Adipocyte (in vitro differentiated cells): Measurements from ENCODE around the gene IRX2.

Experiments used
- DNase-seq: peaks from one replicate; pipeline ENCODE4 v3.0.0-alpha.2; 2015; ENCODE audit warnings: low read depth
- H3K27me3 ChIP-seq: replicated peaks from 2 replicates; pipeline ENCODE4 v1.7.0; 2013; ENCODE audit warnings: mild to moderate bottlenecking, low read length, moderate library complexity; ENCODE audit not compliant: control insufficient read depth, insufficient read depth
- H3K36me3 ChIP-seq: 2 replicates; pipeline ENCODE4 v1.7.0; 2013; ENCODE audit warnings: low read length, mild to moderate bottlenecking, moderate library complexity; ENCODE audit not compliant: control insufficient read depth, insufficient read depth, severe bottlenecking
- H3K4me1 ChIP-seq: 2 replicates; pipeline ENCODE4 v1.7.0; 2013; ENCODE audit warnings: mild to moderate bottlenecking, low read length, moderate library complexity; ENCODE audit not compliant: control insufficient read depth, insufficient read depth
- H3K4me3 ChIP-seq: 2 replicates; pipeline ENCODE4 v1.7.0; 2013; ENCODE audit warnings: mild to moderate bottlenecking, low read length, moderate library complexity
- H3K9ac ChIP-seq: 2 replicates; pipeline ENCODE4 v1.7.0; 2013; ENCODE audit warnings: mild to moderate bottlenecking, low read length, moderate library complexity
- H3K9me3 ChIP-seq: 2 replicates; pipeline ENCODE4 v1.7.0; 2013; ENCODE audit warnings: mild to moderate bottlenecking, low read length, moderate library complexity; ENCODE audit not compliant: control insufficient read depth

Gene IRX2

DNA sequence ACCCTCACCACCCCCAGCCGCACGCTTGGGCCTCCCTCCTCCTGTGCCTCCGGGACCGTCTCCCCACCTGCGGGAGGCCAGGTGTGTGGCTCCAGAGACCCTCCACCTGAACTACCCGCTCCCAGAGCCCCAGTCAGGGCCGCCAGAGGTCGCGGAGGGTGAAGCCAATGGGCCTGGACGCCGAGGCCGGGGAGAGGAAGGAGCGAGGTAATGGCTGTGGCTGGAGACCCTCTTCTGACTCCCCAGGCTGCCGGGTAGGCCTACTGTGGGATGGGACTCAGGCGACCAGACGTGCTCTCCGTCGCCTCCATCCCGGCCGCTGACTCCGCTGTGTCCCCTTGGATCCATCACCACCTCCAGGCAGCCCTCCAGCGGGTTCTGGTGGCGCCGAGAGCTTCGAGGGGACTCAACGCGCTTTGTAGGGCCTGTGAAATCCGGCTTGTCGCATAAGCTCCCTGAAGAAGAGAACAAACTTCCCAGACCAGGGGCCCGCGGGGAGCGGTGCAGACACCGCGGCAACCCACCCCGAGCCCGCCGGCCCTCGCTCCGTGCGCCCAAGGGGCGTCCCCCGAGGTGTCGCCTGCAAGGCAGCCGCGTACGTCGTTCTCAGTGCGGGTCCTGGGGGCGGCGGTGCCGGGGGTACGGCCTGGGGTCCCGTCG is 12.6 kb downstream of the IRX2 start:
- no peaks in the 10 kb centered on the region for H3K27me3 ChIP-seq

GRCh38 chr5:2738156-2738699 is 13.2 kb downstream of the IRX2 start:
- H3K27me3 ChIP-seq = peaks cover 2% of the 10 kb centered on the region
- no peak for DNase-seq
- no peaks in the 10 kb centered on the region for H3K36me3 ChIP-seq
- H3K4me3 ChIP-seq = no peak overlapping the region
- H3K9ac ChIP-seq = no peak overlapping the region
- H3K4me1 ChIP-seq = peaks cover 8% of the 10 kb centered on the region
- peaks cover 3% of the 10 kb centered on the region for H3K9me3 ChIP-seq

More for the DNA sequence above, 12.6 kb downstream of the IRX2 start:
- Histone ChIP-seq H3K9ac (peak overlapping the region; percentile 77), H3K36me3 (no peaks in the 10 kb centered on the region), H3K4me1 (peaks cover 8% of the 10 kb centered on the region), H3K9me3 (peaks cover 3% of the 10 kb centered on the region), H3K4me3 (peak overlapping the region; percentile 80)
- DNase-seq = no peak

- Histone ChIP-seq H3K4me3 (no peak overlapping the region), H3K27me3 (peaks cover 9% of the 10 kb centered on the region), H3K4me1 (peaks cover 8% of the 10 kb centered on the region), H3K36me3 (no peaks in the 10 kb centered on the region), H3K9me3 (peaks cover 3% of the 10 kb centered on the region), H3K9ac (no peak overlapping the region)
- DNase-seq = no peak
Measured at GRCh38 chr5:2737273-2738155, 14.0 kb downstream of the IRX2 start.

DNA sequence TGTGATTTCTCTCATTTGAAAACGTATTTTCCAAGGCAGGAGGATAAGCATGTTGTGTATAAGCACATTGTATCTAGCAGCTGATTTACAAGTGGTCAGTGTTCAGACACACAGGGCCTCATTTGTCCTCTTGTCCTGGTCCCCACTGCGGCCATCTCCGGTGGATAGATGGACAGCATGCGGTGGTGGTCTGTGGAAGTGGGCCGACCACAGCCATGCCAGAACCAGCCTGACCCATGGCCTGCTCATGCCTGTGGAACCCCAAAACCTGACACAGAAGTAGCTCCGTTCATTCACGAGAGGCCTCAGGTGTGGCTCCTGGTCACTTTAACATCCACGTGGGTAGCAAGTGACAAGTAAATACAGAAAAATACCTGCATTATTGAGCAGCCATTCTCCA is 14.6 kb downstream of the IRX2 start:
- Histone ChIP-seq H3K9ac (no peak overlapping the region), H3K4me3 (no peak overlapping the region), H3K9me3 (peaks cover 3% of the 10 kb centered on the region), H3K4me1 (peaks cover 8% of the 10 kb centered on the region), H3K36me3 (no peaks in the 10 kb centered on the region), H3K27me3 (peaks cover 15% of the 10 kb centered on the region)
- no peak for DNase-seq

- no peak for DNase-seq
- peaks cover 20% of the 10 kb centered on the region for H3K27me3 ChIP-seq
Measured at GRCh38 chr5:2735996-2736395, 15.5 kb downstream of the IRX2 start.

DNA sequence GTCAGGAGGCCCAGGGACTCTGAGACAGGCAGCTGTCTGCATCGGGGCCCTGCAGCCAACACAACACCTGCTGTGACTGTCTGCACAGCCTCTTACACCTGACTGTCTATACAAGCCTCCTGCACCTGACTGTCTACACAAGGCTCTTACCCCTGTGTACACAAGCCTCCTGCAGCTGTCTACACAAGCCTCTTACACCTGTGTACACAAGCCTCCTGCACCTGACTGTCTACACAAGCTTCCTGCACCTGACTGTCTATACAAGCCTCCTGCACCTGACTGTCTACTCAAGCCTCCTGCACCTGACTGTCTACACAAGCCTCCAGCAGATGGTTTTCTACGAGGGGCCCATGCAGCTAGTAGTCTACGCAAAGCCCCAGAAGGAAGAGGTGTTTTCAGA is 18.6 kb downstream of the IRX2 start:
- H3K27me3 ChIP-seq = peaks cover 37% of the 10 kb centered on the region
- H3K4me1 ChIP-seq = no peaks in the 10 kb centered on the region
- peaks cover 3% of the 10 kb centered on the region for H3K9me3 ChIP-seq
- H3K4me3 ChIP-seq = no peak overlapping the region
- no peak for DNase-seq
- H3K36me3 ChIP-seq = no peaks in the 10 kb centered on the region
- H3K9ac ChIP-seq = no peak overlapping the region

More at GRCh38 chr5:2735996-2736395, 15.5 kb downstream of the IRX2 start:
- peaks cover 8% of the 10 kb centered on the region for H3K4me1 ChIP-seq
- no peak overlapping the region for H3K4me3 ChIP-seq
- peaks cover 3% of the 10 kb centered on the region for H3K9me3 ChIP-seq
- no peaks in the 10 kb centered on the region for H3K36me3 ChIP-seq
- no peak overlapping the region for H3K9ac ChIP-seq

DNA sequence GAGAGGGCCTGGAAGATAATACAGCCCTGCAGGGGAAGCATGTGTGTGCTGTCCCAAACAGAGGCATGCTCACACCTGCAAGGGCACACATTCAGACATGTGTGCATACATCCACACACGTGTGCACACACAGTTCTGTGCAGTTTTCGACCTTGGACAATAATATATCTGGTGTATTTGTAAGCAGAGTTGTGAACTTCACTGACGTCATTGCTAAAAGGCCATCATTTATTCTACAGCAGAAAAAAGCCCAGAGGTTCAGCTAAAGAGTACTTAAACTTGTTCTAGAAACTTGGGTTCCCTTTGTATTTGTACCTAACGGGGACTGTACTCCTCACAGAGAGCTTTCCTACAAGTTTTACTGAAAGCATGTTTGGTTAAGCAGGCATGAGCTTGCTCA is 19.5 kb downstream of the IRX2 start:
- Histone ChIP-seq H3K4me3 (no peak overlapping the region), H3K9ac (no peak overlapping the region), H3K27me3 (peaks cover 40% of the 10 kb centered on the region), H3K9me3 (peaks cover 3% of the 10 kb centered on the region), H3K4me1 (no peaks in the 10 kb centered on the region), H3K36me3 (no peaks in the 10 kb centered on the region)
- no peak for DNase-seq

GRCh38 chr5:2729189-2729588 is 22.3 kb downstream of the IRX2 start:
- H3K9ac ChIP-seq = no peak overlapping the region
- no peak overlapping the region for H3K4me3 ChIP-seq
- no peaks in the 10 kb centered on the region for H3K36me3 ChIP-seq
- H3K27me3 ChIP-seq = peaks cover 47% of the 10 kb centered on the region
- no peaks in the 10 kb centered on the region for H3K4me1 ChIP-seq
- no peaks in the 10 kb centered on the region for H3K9me3 ChIP-seq
- no peak for DNase-seq

GRCh38 chr5:2727550-2727949 is 23.9 kb downstream of the IRX2 start:
- no peaks in the 10 kb centered on the region for H3K9me3 ChIP-seq
- no peak for DNase-seq
- H3K9ac ChIP-seq = no peak overlapping the region
- H3K27me3 ChIP-seq = peaks cover 44% of the 10 kb centered on the region
- H3K36me3 ChIP-seq = no peaks in the 10 kb centered on the region
- no peak overlapping the region for H3K4me3 ChIP-seq
- no peaks in the 10 kb centered on the region for H3K4me1 ChIP-seq

- H3K4me3 ChIP-seq = no peak overlapping the region
- H3K4me1 ChIP-seq = no peaks in the 10 kb centered on the region
- H3K36me3 ChIP-seq = no peaks in the 10 kb centered on the region
- H3K9me3 ChIP-seq = no peaks in the 10 kb centered on the region
- DNase-seq = no peak
- H3K27me3 ChIP-seq = peaks cover 32% of the 10 kb centered on the region
- H3K9ac ChIP-seq = no peak overlapping the region
Measured at GRCh38 chr5:2725980-2726765, 25.3 kb downstream of the IRX2 start.

DNA sequence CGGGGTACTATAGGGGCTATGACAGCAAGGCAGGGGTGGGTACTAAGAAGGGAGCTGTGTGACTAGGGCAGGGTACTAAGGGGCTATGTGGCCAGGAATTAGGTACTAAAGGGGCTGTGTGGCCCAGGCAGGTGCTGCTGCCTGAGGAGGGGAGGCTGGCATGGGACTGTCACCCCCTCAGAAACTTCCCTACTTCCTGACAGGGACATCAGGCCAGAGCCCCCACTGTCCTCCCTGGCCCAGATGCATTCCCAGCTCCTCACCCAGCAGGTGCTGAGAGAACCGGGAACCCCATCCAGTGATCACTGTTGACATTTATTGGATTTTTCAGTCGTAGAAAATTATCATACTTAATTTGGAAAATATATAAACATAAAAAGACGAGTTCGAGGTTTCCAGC is 26.6 kb downstream of the IRX2 start:
- H3K9me3 ChIP-seq = no peaks in the 10 kb centered on the region
- no peak overlapping the region for H3K4me3 ChIP-seq
- DNase-seq = no peak
- H3K36me3 ChIP-seq = no peaks in the 10 kb centered on the region
- peaks cover 30% of the 10 kb centered on the region for H3K27me3 ChIP-seq
- H3K9ac ChIP-seq = no peak overlapping the region
- no peaks in the 10 kb centered on the region for H3K4me1 ChIP-seq
